22Rv1 (cell line): ENCODE measurements around the gene GAPVD1.

Experiments used
- H3K27ac ChIP-seq: fragments of 450-650 bp; 2 replicates; pipeline ENCODE4 v1.5.1; 2017
- CTCF ChIP-seq: fragments of 450-650 bp; IDR thresholded peaks from 2 replicates; pipeline ENCODE4 v1.5.1; 2017; ENCODE audit warnings: mild to moderate bottlenecking
- ZFX ChIP-seq: fragments of 450-650 bp; IDR thresholded peaks from 2 replicates; pipeline ENCODE4 v1.6.1; 2017; ENCODE audit warnings: antibody characterized with exemption, borderline replicate concordance

The GAPVD1 gene

GRCh38 chr9:125346080-125346732 lies 84.6 kb downstream of the GAPVD1 start:
- TF ChIP-seq CTCF (no peak), ZFX (no peak)
- H3K27ac ChIP-seq, result no peak overlapping the region

GRCh38 chr9:125355601-125356000 lies 94.0 kb downstream of the GAPVD1 start:
- TF ChIP-seq ZFX, result no peak
- no peak for TF ChIP-seq CTCF
- no peak overlapping the region for H3K27ac ChIP-seq

- no peak for TF ChIP-seq ZFX
- no peak for TF ChIP-seq CTCF
- no peak overlapping the region for H3K27ac ChIP-seq
Observed at GRCh38 chr9:125356032-125356431, 94.4 kb downstream of the GAPVD1 start.

- TF ChIP-seq CTCF, result no peak
- no peak for TF ChIP-seq ZFX
- H3K27ac ChIP-seq, result no peak overlapping the region
Observed at GRCh38 chr9:125359011-125359410, 97.4 kb downstream of the GAPVD1 start.

GRCh38 chr9:125360601-125361000 lies 99.0 kb downstream of the GAPVD1 start:
- H3K27ac ChIP-seq, result no peak overlapping the region
- TF ChIP-seq ZFX (no peak), CTCF (no peak)

GRCh38 chr9:125361837-125362531 lies 100.4 kb downstream of the GAPVD1 start:
- H3K27ac ChIP-seq, result no peak overlapping the region
- TF ChIP-seq ZFX, result no peak
- TF ChIP-seq CTCF, result peak; percentile 36

- TF ChIP-seq CTCF, result no peak
- TF ChIP-seq ZFX, result no peak
- H3K27ac ChIP-seq, result no peak overlapping the region
Observed at GRCh38 chr9:125366676-125367075, 105.0 kb downstream of the GAPVD1 start.
